ENCODE results near the gene CLN6.
"Not testable (repeated sequence)": the region's sequence is repeated elsewhere in the genome, so short reads cannot be mapped to it uniquely, and the experiment has no call there.

The CLN6 gene

DNA sequence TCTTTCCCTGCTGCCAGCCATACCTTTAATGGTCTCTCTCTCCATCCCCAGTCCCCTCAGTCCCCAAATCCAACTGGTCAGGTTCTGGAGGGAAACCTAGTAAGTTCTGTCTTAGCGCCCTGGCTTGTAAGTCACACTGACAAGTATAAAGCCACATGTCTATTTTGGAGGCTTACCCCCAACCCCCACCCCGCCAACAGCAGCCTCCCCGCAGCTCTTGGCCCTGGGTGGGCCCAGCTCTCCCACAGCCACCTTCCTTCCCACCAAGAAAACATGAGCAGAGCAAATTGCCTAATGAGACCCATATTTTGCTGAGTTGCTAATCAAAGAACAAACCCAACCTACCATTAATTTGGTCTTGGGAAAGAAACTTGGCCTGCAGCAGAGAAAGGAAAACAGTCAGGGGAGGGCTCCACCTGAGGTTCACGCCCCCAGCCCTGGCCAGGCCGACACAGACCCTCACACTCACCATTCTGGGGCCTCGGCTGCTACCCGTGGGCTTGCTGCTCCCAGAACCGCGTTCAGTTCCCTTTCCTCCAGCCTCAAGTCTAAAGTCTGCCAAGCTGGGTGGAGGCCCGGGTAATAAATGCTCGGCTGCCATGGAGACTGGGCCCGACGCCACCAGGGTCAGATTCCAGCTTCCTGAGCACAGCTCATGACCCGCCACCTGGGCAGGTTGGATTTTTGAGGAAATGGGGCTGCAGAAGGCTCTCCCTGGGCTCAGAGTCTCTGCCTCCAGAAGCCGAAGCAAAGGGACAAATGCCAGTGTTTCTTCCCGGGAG lies 24.6 kb downstream of the CLN6 start, which contains the start of gene CALML4:
Gene CALML4 (minus strand): TSS at position 557 of the 782 bp plus-strand sequence. CDS start 85 bp downstream, at position 472.
- Histone ChIP-seq H3K4me1 (ENCODE audit: insufficient read depth, low read length) (peaks cover 34% of the 10 kb centered on the region), H3K9ac (ENCODE audit: low read depth, low read length) (peak within 1 kb of the TSS; percentile 26; the same call in 1 of the 2 replicates), H3K27ac (ENCODE audit: low read depth, low read length) (peak within 1 kb of the TSS; percentile 39), H3K27me3 (ENCODE audit: insufficient read depth, low read length) (no peaks in the 10 kb centered on the region), H3K36me3 (ENCODE audit: insufficient read depth, low read length) (no peaks in the 10 kb centered on the region; the same call in 1 of the 2 replicates), H3K9me3 (ENCODE audit: insufficient read depth, low read depth, low read length) (no peaks in the 10 kb centered on the region), H3K4me3 (ENCODE audit: low read length) (no peak within 1 kb of the TSS)
- 91% methylated on average over 16 of the region's 16 CpGs for WGBS

DNA sequence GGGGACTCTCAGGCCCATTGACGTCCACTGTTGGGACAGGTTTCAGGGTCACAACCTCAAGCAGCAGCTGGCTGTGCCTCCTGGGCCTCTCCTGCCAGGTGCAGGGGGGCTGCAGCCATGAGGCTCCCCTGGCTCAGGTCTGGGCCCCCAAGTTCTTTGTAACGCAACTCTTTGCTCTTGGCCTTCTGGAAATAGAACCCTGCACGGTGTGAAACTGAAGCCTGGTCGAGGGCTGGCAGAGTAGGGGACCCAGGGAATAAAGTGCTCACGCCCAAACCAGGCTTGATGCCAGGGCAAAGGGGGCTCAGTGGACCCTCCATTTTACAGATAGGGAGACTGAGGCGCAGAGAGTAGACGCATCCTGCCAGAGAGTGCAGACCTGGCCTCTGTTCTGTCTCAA lies 25.2 kb downstream of the CLN6 start:
- Histone ChIP-seq H3K4me3 (ENCODE audit: low read length) (no peak overlapping the region), H3K9me3 (ENCODE audit: insufficient read depth, low read depth, low read length) (no peaks in the 10 kb centered on the region), H3K9ac (ENCODE audit: low read depth, low read length) (no peak overlapping the region), H3K36me3 (ENCODE audit: insufficient read depth, low read length) (no peaks in the 10 kb centered on the region; the same call in 1 of the 2 replicates), H3K27me3 (ENCODE audit: insufficient read depth, low read length) (no peaks in the 10 kb centered on the region), H3K27ac (ENCODE audit: low read depth, low read length) (no peak overlapping the region), H3K4me1 (ENCODE audit: insufficient read depth, low read length) (peaks cover 37% of the 10 kb centered on the region)
- 96% methylated on average over 7 of the region's 7 CpGs for WGBS

DNA sequence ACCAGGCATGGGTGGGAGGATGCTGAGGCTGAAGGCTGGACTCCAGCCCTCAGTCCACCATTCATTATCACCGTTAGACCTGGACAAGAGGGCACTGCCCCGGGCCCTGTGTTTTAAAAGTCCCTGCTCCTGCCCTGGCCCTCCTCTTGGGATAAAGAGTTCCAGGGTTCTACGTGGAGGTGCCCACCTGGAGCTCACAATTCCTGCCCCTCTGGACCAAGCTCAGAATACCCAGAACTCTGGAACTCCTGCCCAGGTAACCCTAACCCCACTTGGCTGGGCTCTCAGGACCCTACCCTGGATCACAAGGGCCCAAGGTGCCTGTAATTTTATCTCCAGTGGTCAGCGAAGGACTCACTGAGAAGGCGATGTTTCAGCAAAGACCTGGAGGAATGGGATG lies 25.6 kb downstream of the CLN6 start:
- Histone ChIP-seq H3K36me3 (ENCODE audit: insufficient read depth, low read length) (no peaks in the 10 kb centered on the region; the same call in 1 of the 2 replicates), H3K27me3 (ENCODE audit: insufficient read depth, low read length) (no peaks in the 10 kb centered on the region), H3K4me3 (ENCODE audit: low read length) (no peak overlapping the region), H3K4me1 (ENCODE audit: insufficient read depth, low read length) (peaks cover 37% of the 10 kb centered on the region), H3K9ac (ENCODE audit: low read depth, low read length) (no peak overlapping the region), H3K9me3 (ENCODE audit: insufficient read depth, low read depth, low read length) (no peaks in the 10 kb centered on the region), H3K27ac (ENCODE audit: low read depth, low read length) (no peak overlapping the region)
- WGBS = 94% methylated on average over 5 of the region's 5 CpGs

DNA sequence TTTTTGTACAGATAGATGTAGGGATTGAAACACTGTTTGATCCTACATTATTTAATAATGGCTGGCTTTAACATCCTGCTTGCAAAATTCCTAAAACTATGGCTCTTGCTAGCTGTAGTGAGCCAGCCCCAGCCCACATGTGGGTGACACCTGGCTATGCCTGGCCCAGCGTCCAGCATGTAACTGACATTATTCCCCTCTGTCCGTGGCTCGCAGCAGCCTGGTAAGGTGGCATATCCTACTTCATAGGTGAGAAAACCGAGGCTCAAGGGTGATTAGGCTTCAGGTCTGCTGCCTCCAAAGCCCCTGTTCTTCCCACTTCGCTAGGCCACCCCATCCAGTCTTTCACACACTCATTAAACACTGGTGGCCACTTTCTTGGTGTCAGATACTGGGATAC lies 26.0 kb downstream of the CLN6 start:
- WGBS = 94% methylated on average over 5 of the region's 5 CpGs
- Histone ChIP-seq H3K4me3 (ENCODE audit: low read length) (no peak overlapping the region), H3K36me3 (ENCODE audit: insufficient read depth, low read length) (no peaks in the 10 kb centered on the region; the same call in 1 of the 2 replicates), H3K4me1 (ENCODE audit: insufficient read depth, low read length) (peaks cover 37% of the 10 kb centered on the region), H3K27me3 (ENCODE audit: insufficient read depth, low read length) (no peaks in the 10 kb centered on the region), H3K9me3 (ENCODE audit: insufficient read depth, low read depth, low read length) (no peaks in the 10 kb centered on the region), H3K27ac (ENCODE audit: low read depth, low read length) (no peak overlapping the region), H3K9ac (ENCODE audit: low read depth, low read length) (no peak overlapping the region)

DNA sequence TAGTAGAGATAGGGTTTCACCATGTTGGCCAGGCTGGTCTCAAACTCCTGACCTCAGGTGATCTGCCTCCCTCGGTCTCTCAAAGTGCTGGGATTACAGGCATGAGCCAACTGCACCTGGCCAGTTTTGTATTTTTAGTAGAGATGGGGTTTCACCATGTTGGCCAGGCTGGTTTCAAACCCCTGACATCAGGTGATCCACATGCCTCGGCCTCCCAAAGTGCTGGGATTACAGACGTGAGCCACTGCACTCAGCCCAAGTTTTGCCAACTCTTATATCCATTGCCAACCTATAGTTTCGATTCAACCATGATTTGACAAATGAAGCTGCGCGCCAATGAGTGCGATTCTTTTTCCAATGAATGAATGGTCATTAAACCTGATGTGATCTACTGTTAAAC lies 26.5 kb downstream of the CLN6 start:
- not testable (repeated sequence) for H3K9me3 ChIP-seq (ENCODE audit: insufficient read depth, low read depth, low read length); H3K27me3 ChIP-seq (ENCODE audit: insufficient read depth, low read length); H3K9ac ChIP-seq (ENCODE audit: low read depth, low read length); H3K4me3 ChIP-seq (ENCODE audit: low read length); H3K36me3 ChIP-seq (ENCODE audit: insufficient read depth, low read length); H3K27ac ChIP-seq (ENCODE audit: low read depth, low read length)
- WGBS = 97% methylated on average over 7 of the region's 7 CpGs
- peaks cover 37% of the 10 kb centered on the region for H3K4me1 ChIP-seq (ENCODE audit: insufficient read depth, low read length)

DNA sequence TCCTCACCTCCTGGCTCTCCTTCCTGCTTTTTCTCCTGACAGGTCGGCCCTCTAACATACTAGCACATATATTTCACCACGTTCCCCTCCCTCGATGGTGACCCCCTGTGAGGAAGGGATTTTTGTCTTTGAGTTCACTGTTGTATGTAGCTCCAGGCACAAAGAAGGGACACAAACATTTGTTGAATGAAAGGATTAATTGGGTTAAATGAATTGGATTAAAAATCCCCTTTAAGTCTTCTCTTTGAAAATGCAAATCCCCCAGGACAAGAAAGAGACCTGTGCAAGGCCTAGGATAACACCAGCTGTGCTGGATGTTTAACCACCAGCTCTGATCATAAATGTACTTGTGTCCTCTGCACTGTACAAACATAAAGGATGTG lies 27.7 kb downstream of the CLN6 start:
- Histone ChIP-seq H3K4me1 (ENCODE audit: insufficient read depth, low read length) (peaks cover 36% of the 10 kb centered on the region), H3K4me3 (ENCODE audit: low read length) (no peak overlapping the region), H3K9me3 (ENCODE audit: insufficient read depth, low read depth, low read length) (no peaks in the 10 kb centered on the region), H3K9ac (ENCODE audit: low read depth, low read length) (no peak overlapping the region), H3K27me3 (ENCODE audit: insufficient read depth, low read length) (no peaks in the 10 kb centered on the region), H3K27ac (ENCODE audit: low read depth, low read length) (no peak overlapping the region), H3K36me3 (ENCODE audit: insufficient read depth, low read length) (no peaks in the 10 kb centered on the region; the same call in 1 of the 2 replicates)
- 37% methylated on average over 3 of the region's 3 CpGs for WGBS

DNA sequence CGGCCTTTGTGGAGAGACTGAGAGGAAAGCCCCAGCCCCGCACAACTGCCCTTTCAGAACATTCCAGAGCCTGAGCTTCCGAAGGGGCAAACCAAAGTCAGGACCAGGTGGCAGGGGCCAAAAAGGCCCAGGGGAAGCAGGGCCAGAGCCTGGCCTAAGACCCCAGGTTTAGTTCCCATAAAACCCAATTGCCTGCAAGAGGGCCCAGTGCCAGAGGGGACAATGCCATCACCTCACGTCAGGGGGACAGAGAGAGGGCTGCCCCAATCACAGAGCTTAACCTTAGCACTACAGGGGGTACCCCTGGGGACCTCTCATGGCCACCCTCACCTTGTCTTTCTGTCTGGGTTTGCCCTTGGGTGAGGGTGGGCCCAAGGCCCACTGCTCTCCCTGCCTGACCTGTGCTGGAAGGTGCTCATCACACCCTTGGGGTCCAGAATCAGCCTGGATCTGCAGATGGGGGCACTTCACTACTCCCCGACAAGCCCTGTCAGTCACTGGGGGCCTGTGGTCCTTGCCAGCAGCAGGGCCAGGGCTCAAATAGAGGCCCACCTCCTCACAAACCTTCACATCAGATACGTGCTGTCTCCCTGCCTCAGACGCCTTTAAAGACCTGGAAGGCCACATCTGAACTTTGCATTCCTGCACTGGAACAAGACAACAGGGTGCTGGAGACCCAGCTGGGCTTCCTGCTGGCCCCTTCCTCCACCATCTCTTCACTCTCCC lies 28.2 kb downstream of the CLN6 start:
- Histone ChIP-seq H3K36me3 (ENCODE audit: insufficient read depth, low read length) (no peaks in the 10 kb centered on the region; the same call in 1 of the 2 replicates), H3K27me3 (ENCODE audit: insufficient read depth, low read length) (no peaks in the 10 kb centered on the region), H3K4me3 (ENCODE audit: low read length) (no peak overlapping the region), H3K27ac (ENCODE audit: low read depth, low read length) (0 out of 2 replicates have a peak overlapping the region, but pooled peaks have one; percentile 12), H3K9ac (ENCODE audit: low read depth, low read length) (no peak overlapping the region), H3K4me1 (ENCODE audit: insufficient read depth, low read length) (peaks cover 31% of the 10 kb centered on the region), H3K9me3 (ENCODE audit: insufficient read depth, low read depth, low read length) (no peaks in the 10 kb centered on the region)
- WGBS = 71% methylated on average over 7 of the region's 7 CpGs

DNA sequence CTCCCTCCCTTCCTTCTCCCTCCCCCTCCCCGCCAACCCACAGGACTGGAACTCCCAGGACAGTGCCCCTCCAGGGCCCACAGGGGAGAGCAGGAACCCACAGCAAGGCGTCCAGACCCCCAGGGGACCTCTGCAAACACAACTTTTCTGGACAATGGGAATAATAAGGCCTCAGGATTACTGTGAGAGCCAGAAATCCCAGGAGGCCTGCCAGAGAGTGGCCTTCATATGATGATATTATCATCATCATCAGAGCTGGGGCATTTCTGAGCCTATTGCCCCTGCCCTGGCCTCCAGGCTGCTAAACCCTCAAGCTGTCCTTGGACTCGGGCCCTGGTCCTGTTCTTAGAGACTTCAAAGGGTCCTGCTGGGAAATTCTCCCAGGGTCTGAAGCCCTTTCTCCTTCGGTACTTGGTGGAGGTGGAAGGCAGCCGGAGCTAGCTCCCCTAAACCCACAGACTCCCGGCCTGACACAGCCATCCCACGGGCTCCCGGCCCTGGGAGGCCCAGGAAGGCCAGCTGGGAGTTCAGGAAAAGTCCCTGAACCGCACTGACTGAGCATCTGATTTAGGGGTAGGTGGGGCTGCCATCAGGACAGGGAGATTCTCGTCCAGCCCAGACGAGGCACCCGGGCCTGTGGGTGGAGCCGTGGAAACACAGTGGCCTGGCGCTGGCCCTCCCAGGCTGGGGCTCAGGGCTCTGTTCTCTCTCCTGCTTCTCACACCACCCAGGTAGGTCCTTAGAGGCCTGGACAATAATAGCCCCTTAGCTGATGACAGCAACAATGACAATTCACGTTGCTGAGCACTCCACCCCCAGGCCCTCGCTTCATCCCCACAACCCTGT lies 29.3 kb downstream of the CLN6 start:
- H3K36me3 ChIP-seq (ENCODE audit: insufficient read depth, low read length) = no peaks in the 10 kb centered on the region; the same call in 1 of the 2 replicates
- H3K4me3 ChIP-seq (ENCODE audit: low read length) = no peak overlapping the region
- 68% methylated on average over 15 of the region's 16 CpGs for WGBS
- H3K27me3 ChIP-seq (ENCODE audit: insufficient read depth, low read length) = no peaks in the 10 kb centered on the region
- H3K9ac ChIP-seq (ENCODE audit: low read depth, low read length) = no peak overlapping the region
- no peak overlapping the region for H3K27ac ChIP-seq (ENCODE audit: low read depth, low read length)
- no peaks in the 10 kb centered on the region for H3K9me3 ChIP-seq (ENCODE audit: insufficient read depth, low read depth, low read length)
- peaks cover 20% of the 10 kb centered on the region for H3K4me1 ChIP-seq (ENCODE audit: insufficient read depth, low read length)

DNA sequence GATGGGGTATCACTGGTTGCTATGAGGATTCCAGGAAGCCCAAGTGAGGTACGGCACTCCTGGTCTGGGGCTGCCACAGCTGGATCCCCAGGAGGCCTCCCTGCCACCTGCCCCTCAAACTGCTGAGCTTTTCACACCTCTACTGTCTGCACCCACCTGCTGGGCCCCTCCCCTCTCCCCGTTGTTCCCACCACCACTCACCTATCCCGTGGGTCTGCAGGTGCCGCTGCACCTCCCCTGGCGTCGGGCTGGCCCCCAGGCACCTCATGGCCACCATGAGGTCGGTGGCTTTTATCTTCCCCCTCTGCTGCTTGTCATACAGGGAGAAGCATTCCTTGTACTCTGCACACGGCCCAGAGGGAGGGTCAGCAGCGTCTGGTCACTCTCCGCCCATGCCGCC lies 30.2 kb downstream of the CLN6 start:
- Histone ChIP-seq H3K27ac (ENCODE audit: low read depth, low read length) (no peak overlapping the region), H3K27me3 (ENCODE audit: insufficient read depth, low read length) (no peaks in the 10 kb centered on the region), H3K9me3 (ENCODE audit: insufficient read depth, low read depth, low read length) (no peaks in the 10 kb centered on the region), H3K9ac (ENCODE audit: low read depth, low read length) (no peak overlapping the region), H3K4me1 (ENCODE audit: insufficient read depth, low read length) (peaks cover 18% of the 10 kb centered on the region), H3K4me3 (ENCODE audit: low read length) (no peak overlapping the region), H3K36me3 (ENCODE audit: insufficient read depth, low read length) (no peaks in the 10 kb centered on the region; the same call in 1 of the 2 replicates)
- 59% methylated on average over 11 of the region's 11 CpGs for WGBS

DNA sequence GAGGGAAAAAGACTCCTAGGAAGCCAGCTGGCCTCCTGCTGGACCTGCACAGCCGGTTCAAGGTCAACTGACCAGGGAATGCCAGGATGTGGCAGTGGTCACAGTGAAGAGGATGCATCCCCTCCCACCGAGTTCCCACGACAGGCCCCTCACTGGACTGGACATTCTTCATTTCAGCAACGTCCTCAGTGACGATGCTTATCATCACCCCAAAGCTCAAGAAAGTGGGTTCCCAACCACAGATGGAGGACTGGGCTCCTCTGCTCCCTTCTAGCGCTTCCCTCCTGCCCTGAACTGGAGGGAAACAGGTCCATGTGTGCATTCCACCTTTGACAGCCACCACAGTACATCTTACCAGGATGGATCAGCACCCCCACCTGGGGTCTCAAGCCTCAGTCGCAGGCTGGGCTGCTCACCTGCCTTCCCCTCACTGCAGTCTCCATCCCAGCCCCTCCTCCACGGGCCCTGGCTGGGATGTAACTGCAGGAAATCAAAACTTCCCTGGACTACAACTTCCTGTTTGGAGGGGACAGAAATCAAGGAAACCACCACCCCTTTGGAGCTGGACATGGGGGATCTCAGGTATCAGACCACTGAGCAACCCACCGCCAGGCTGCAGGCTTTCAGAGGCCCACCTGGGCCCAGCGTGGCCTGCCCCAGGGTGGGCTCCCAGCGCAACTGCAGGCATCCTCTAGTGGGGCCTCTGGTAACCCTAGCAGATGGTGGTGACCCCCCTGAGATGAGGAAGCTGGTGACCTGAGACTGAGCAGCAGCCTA lies 31.7 kb downstream of the CLN6 start:
- H3K9ac ChIP-seq (ENCODE audit: low read depth, low read length) = no peak overlapping the region
- peaks cover 12% of the 10 kb centered on the region for H3K36me3 ChIP-seq (ENCODE audit: insufficient read depth, low read length)
- peaks cover 18% of the 10 kb centered on the region for H3K4me1 ChIP-seq (ENCODE audit: insufficient read depth, low read length)
- no peaks in the 10 kb centered on the region for H3K27me3 ChIP-seq (ENCODE audit: insufficient read depth, low read length)
- whole genome bisulfite sequencing = 93% methylated on average over 11 of the region's 11 CpGs
- H3K9me3 ChIP-seq (ENCODE audit: insufficient read depth, low read depth, low read length) = no peaks in the 10 kb centered on the region
- no peak overlapping the region for H3K27ac ChIP-seq (ENCODE audit: low read depth, low read length)
- H3K4me3 ChIP-seq (ENCODE audit: low read length) = no peak overlapping the region
